GM21515 (cell line): ENCODE measurements around the gene EVI5.

Experiments used
- ATAC-seq: cut with Tn5 transposase; IDR thresholded peaks from one replicate; pipeline ENCODE4 v1.9.1; 2021; ENCODE audit not compliant: unreplicated experiment

The EVI5 gene

GRCh38 chr1:92486251-92487077, 298.4 kb downstream of the EVI5 start, which contains the start of gene GFI1:
Gene GFI1 (minus strand): TSS chr1:92486925. CDS start chr1:92483487, 3,438 bp downstream.
- ATAC-seq, result peak; percentile 3

DNA sequence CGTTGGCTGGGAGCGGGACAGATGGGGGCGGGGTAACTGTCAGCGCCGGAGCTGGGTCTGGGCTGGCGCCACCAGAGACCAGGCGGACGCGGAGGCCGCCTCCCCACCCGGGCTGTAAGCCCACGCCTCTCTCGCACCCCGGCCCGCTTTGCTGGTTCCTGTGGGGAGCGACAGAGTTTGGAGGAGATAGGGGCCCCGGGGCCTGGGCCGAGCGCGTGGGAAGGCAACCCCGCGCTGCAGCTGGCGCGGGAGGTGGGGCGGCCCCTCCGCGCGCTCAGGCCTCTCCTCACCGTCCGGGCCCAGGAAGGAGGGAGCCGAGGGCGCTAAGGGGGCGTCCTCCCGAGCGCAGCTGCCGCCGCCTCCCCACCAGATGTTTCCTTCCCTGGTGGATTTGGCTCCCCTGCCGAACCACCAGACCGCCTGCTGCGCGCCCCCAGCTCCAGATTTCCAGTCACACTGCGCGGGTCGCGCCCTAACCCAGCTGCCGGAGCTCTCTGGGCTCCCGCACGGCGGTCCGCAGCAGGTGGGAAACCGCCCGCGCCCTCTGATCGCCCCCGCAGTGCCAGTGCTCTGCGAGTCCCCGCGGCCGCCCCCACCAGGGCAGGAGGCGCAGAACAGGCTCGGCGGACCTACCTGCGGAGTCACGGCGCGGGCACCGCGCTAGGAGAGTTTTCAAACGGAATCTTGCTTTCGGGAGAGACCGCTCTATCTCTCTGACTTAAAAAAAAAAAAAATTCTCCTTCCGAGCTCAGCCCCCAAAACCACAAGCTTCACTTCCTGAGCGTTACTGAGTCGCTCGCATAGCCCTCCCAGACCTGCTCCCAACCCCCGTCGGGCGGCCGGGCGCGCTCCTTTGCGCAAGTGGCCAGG, 299.3 kb downstream of the EVI5 start:
- peak; percentile 57 for ATAC-seq

GRCh38 chr1:92484472-92485380, 300.2 kb downstream of the EVI5 start:
- peak; percentile 37 for ATAC-seq

DNA sequence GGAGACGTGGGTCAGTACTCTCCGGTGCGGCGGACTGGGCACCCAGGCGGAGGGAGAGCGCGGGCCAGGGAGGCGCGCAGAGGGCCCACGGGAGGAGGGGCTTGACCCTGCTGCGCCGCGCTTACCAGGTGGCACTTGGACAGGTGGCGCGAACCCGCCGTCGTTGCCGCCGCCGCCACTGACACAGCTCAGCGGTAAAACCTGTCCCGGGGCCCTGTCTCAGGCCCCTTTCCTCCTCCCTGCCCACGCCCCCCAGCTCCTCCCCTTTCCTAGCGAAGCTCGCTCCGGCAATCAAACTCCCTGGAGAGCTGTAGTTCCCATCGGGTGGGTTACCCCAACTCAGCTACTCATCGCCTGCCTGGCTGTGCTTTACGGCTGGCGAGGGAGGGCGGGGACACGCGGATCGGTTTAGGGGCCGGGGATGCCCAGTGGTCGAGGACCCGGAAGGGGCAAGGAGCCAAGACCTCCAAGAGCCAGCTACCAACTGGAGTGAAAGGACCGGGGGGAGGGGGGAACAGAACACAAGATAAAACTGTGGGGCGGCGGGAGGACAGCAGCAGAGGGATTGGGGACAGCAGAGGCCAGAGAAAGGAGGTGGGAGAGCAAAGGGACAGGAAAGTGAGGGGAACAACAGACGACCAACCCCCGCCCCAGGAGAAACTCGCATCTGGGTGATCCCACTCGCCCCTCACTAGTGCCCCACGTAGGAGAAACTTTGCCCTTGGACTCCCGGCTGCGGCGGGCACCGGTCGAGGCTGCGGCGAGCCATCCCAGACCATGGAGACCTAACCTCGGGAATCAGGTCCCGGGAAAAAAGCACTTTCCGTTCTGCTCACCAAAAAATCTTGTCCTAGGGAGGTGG, 301.1 kb downstream of the EVI5 start:
- ATAC-seq, result no peak

- ATAC-seq, result no peak
These were observed 302.0 kb downstream of the EVI5 start for GRCh38 chr1:92482665-92483609.

GRCh38 chr1:92481971-92482664, 302.8 kb downstream of the EVI5 start:
- no peak for ATAC-seq

- ATAC-seq, result no peak
These were observed 303.3 kb downstream of the EVI5 start for GRCh38 chr1:92481599-92481925.

DNA sequence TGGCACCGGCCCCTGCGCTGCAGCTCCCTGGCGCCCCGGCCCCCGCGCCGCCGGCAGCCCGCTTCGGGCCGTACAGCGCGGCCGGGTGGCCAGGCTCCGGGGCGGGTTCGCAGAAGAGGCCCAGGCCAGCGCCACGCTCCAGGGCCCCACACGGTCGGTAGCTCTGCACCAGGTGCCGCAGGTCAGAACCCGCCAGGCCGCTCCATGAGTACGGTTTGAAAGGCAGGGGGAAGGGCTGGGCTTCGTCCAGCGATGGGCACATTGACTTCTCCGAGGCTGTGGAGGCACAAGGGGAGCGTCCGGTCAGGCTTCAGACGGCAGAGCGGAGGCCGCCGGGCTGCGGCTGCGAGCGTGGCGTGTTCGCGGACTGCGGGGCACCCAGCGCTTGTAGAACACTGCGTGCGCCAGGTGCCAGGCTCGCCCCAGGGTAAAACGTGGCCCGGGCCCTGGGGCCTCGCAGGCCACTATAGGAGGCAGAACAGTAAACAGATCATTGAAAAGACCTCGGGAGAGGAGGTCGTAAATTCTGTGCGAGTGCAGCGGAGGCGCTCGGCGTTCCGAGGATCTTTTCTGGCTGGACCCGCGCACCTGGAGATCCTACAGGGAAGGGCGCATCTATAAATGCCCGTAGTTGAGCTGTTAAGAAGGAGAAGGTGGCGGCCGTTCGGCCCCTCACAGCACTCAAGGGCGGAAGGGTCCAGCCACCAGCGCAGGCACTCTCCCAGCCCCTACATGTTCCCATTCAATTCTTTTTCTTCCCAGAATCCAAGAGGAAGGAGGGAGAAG, 303.9 kb downstream of the EVI5 start:
- ATAC-seq, result no peak

DNA sequence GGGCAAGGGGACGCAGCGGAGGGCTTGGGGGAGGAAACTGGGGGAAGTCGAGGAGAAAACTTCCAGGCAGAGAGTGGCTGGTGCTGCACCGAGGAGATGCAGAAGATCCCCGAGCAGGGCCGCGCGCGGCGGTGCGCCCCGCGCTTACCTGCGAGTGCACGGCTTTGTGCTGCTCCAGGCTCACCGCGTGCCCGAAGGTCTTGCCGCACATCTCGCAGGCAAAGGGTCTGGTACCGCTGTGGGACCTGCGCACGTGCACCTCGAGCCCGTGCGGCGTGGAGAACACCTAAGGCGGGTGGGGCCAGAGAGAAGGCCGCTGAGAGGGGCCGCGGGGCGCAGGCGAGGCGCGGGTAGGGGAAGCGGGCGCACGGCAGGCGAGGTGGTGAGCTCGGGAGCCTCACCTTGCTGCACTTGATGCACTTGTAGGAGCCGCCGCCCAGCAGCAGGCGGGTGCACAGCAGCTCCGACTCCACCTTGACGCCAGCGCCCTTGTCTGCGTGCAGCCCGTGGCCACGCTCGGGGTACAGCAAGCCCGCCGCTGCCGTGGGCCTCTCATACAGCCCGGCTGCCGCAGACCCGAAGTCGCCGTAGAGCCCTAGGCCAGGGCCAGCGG, 304.6 kb downstream of the EVI5 start:
- ATAC-seq, result no peak

- no peak for ATAC-seq
These were observed 305.3 kb downstream of the EVI5 start for GRCh38 chr1:92479587-92479986.

GRCh38 chr1:92478393-92478792, 306.5 kb downstream of the EVI5 start:
- ATAC-seq, result no peak

DNA sequence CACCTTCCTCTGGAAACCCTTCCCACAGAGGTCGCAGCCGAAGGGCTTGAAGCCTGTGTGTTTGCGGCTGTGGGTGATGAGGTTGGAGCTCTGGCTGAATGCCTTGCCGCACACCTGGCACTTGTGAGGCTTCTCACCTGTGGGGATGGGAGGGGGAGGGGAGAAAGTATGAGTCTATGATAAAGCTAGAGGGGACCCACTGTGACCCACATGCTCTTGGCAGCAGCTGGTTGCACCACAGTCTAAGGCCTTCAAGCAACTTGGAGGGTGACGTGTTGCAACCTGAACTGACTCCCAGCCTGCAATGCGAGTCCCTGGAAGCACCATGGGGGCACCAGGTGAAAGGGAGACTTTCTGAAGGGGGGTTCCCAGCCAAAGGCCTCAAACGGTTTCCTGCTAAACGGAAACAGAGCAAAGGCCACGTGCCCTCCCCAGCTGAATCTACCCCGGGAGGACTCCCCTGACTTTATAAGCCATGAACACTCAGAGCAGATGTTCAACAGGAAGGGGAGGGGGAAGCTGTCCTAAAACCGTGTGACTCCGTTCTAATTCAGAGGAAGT, 308.8 kb downstream of the EVI5 start:
- no peak for ATAC-seq

DNA sequence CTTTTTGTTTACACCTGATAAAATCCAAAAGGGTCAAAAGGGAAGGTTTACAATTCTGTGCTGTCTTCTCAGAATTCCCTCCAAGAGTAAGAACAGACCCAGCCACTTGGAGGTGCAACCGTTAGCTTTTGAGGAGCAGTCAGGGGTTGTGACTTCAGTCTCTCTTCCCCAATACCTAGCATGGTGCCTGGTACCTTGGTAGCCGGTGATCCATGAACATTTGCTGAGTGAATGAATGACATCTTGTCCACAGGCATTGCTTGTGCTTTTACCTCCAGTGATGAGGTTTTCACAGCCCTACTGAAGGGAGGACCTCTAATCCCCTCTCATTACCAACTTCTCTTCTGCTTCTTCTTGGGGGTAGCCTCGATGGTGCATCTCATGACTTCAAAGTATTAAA, 309.9 kb downstream of the EVI5 start:
- no peak for ATAC-seq

GRCh38 chr1:92473781-92474495, 311.0 kb downstream of the EVI5 start:
- peak; percentile 59 for ATAC-seq

GRCh38 chr1:92470216-92470615, 314.7 kb downstream of the EVI5 start:
- ATAC-seq, result no peak

DNA sequence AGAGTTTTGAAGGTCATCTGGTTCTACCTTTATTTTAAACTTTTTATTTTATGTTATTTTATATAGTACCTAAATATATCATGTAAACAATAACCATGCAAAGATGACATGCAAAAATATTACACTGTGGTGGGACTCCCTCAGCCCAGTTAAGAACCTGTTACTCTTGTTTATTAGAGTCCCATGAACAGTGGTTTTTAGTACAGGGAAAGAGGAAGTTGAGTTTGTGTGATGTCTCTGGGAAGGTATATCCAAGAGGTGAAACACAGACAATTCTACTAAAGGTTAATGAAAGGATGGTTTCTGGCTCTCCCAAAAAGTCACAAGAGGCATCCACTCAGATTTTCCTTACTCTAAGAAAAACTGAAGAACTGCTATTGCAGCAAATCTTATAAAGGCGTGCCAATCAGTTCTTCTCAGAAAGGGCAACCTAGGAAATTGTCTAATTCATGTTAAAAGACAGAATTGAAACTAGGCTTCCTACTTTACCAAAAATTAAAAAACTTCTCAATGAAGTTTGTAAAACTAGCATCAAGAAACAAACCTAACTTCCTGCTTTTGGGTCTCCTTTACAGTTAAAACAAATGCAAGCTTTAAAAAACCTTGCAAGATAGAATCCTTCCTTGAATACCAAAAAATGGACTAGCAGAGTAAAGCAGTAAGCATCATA, 318.1 kb downstream of the EVI5 start:
- ATAC-seq, result no peak
